H1 (cell line): ENCODE data around the gene LMOD2. TPM values are rescaled to one million over a fixed set of nuclear protein-coding genes. Genes with fewer than 3 reads are reported as not detected.

Experiments used
- CTCF ChIA-PET: fragments of 300-600 bp; sonication (Branson Sonifier 250); formaldehyde crosslinking; loops from one replicate; lab custom pipeline; 2021; ENCODE audit not compliant: partially characterized antibody; lab: Charles Lee
- POLR2A ChIA-PET: fragments of 300-600 bp; sonication (Branson Sonifier 250); formaldehyde crosslinking; loops from one replicate; lab custom pipeline; 2021; ENCODE audit warnings: inconsistent platforms; ENCODE audit not compliant: partially characterized antibody; lab: Charles Lee
- DNase-seq, 2 experiments: peaks; one replicate each; pipeline versions ENCODE4 v3.0.0 to v3.0.0-alpha.2; 2010 to 2022; ENCODE audit warnings: low spot score in 2 of 2, low read depth in 1 of 2, mixed read lengths in 1 of 2
- FAIRE-seq: peaks from 2 replicates; lab custom pipeline; 2011; peaks lifted over from hg19 to GRCh38; lab: Jason Lieb, UNC
- H2AFZ ChIP-seq: 2 replicates; pipeline ENCODE4 v1.8.1; 2012; ENCODE audit warnings: low read length, inconsistent platforms
- H2AK5ac ChIP-seq: 2 replicates; pipeline ENCODE4 v1.6.1; 2013; ENCODE audit warnings: low read depth, low read length
- H2BK120ac ChIP-seq: replicated peaks from 2 replicates; pipeline ENCODE3; 2013; ENCODE audit warnings: low read depth, low read length, inconsistent platforms
- H2BK12ac ChIP-seq: 2 replicates; pipeline ENCODE4 v1.6.1; 2013; ENCODE audit warnings: low read depth, low read length
- H2BK15ac ChIP-seq: 2 replicates; pipeline ENCODE4 v1.6.1; 2013; ENCODE audit warnings: low read length
- H2BK20ac ChIP-seq: 2 replicates; pipeline ENCODE4 v1.6.1; 2013; ENCODE audit warnings: low read length
- H2BK5ac ChIP-seq: 2 replicates; pipeline ENCODE4 v1.6.1; 2013; ENCODE audit warnings: low read depth, low read length
- H3K14ac ChIP-seq: 2 replicates; pipeline ENCODE4 v1.6.1; 2013; ENCODE audit warnings: inconsistent platforms; ENCODE audit not compliant: insufficient read length
- H3K18ac ChIP-seq: 2 replicates; pipeline ENCODE4 v1.6.1; 2013; ENCODE audit warnings: low read length; ENCODE audit errors: extremely low read depth
- H3K23ac ChIP-seq: 2 replicates; pipeline ENCODE4 v1.6.1; 2013; ENCODE audit warnings: inconsistent platforms; ENCODE audit not compliant: insufficient read length
- H3K23me2 ChIP-seq: 2 replicates; pipeline ENCODE4 v1.6.1; 2013; ENCODE audit warnings: low read depth, low read length
- H3K27ac ChIP-seq: 2 replicates; pipeline ENCODE4 v1.6.1; 2011; ENCODE audit warnings: low read depth, low read length, inconsistent platforms
- H3K27me3 ChIP-seq, 4 experiments: replicated peaks in 1 of 4; 1 replicate in 1 of 4; 2 replicates in 3 of 4; pipeline versions ENCODE4 v1.6.1 to v1.8.1; 2011 to 2013; ENCODE audit warnings: low read length in 3 of 4, mild to moderate bottlenecking in 3 of 4, inconsistent platforms in 2 of 4, mixed read lengths in 2 of 4, moderate library complexity in 1 of 4; ENCODE audit not compliant: control insufficient read depth in 3 of 4, insufficient read depth in 3 of 4; ENCODE audit errors: extremely low read depth in 1 of 4
- H3K36me3 ChIP-seq, 4 experiments: 2 replicates each; pipeline versions ENCODE4 v1.6.1 to v1.8.1; 2011 to 2013; ENCODE audit warnings: mild to moderate bottlenecking in 4 of 4, low read length in 3 of 4, moderate library complexity in 2 of 4, control low read depth in 1 of 4, inconsistent platforms in 1 of 4; ENCODE audit not compliant: insufficient read depth in 4 of 4, control insufficient read depth in 2 of 4
- H3K4ac ChIP-seq: replicated peaks from 2 replicates; pipeline ENCODE3; 2013; ENCODE audit warnings: low read length, low read depth, mixed read lengths, inconsistent platforms; ENCODE audit not compliant: insufficient read length
- H3K4me1 ChIP-seq, 4 experiments: replicated peaks in 1 of 4; 1 replicate in 1 of 4; 2 replicates in 3 of 4; pipeline versions ENCODE4 v1.6.1 to v1.8.1; 2011 to 2013; ENCODE audit warnings: low read length in 3 of 4, inconsistent platforms in 2 of 4, mixed read lengths in 1 of 4; ENCODE audit not compliant: insufficient read depth in 4 of 4, control insufficient read depth in 3 of 4
- H3K4me2 ChIP-seq, 2 experiments: 2 replicates each; pipeline versions ENCODE4 v1.6.1 to v1.8.1; 2011 to 2013; ENCODE audit warnings: low read depth in 2 of 2, low read length in 2 of 2, control low read depth in 1 of 2, inconsistent platforms in 1 of 2, mild to moderate bottlenecking in 1 of 2; ENCODE audit not compliant: insufficient read depth in 1 of 2
- H3K4me3 ChIP-seq, 4 experiments: fragments of 200-600, 300-600 bp in 1 of 4; sonication (generic), shearing (Covaris generic), sonication (Bioruptor Twin) in 1 of 4; 2 replicates each; pipeline versions ENCODE4 v1.5.1 to v1.8.1; 2011 to 2016; ENCODE audit warnings: low read length in 4 of 4, low read depth in 3 of 4, control low read depth in 2 of 4, inconsistent platforms in 2 of 4, mild to moderate bottlenecking in 2 of 4, mixed read lengths in 1 of 4, moderate library complexity in 1 of 4; ENCODE audit not compliant: insufficient read depth in 2 of 4; ENCODE audit errors: extremely low read depth in 1 of 4
- H3K56ac ChIP-seq: replicated peaks from 2 replicates; pipeline ENCODE3; 2013; ENCODE audit warnings: low read depth, mild to moderate bottlenecking, mixed read lengths, low read length, inconsistent platforms; ENCODE audit not compliant: insufficient read length
- H3K79me1 ChIP-seq: 2 replicates; pipeline ENCODE4 v1.6.1; 2013; ENCODE audit warnings: low read depth, low read length, control low read depth
- H3K79me2 ChIP-seq, 2 experiments: 2 replicates each; pipeline versions ENCODE4 v1.6.1 to v1.8.1; 2012 to 2013; ENCODE audit warnings: low read length in 2 of 2, mild to moderate bottlenecking in 2 of 2, inconsistent platforms in 1 of 2; ENCODE audit not compliant: insufficient read depth in 2 of 2, control insufficient read depth in 1 of 2
- H3K9ac ChIP-seq, 4 experiments: replicated peaks in 1 of 4; 1 replicate in 1 of 4; 2 replicates in 3 of 4; pipeline versions ENCODE4 v1.6.1 to v1.8.1; 2011 to 2013; ENCODE audit warnings: low read depth in 3 of 4, low read length in 3 of 4, control low read depth in 2 of 4, mild to moderate bottlenecking in 2 of 4, moderate library complexity in 2 of 4, inconsistent platforms in 1 of 4; ENCODE audit errors: extremely low read depth in 1 of 4
- H3K9me3 ChIP-seq, 2 experiments: 2 replicates each; pipeline versions ENCODE4 v1.6.1 to v1.8.1; 2012 to 2013; ENCODE audit warnings: mild to moderate bottlenecking in 2 of 2, moderate library complexity in 2 of 2, control low read depth in 1 of 2, inconsistent platforms in 1 of 2, low read depth in 1 of 2, low read length in 1 of 2, mixed read lengths in 1 of 2; ENCODE audit not compliant: insufficient read depth in 2 of 2
- H4K20me1 ChIP-seq, 2 experiments: replicated peaks in 1 of 2; 2 replicates each; pipeline versions ENCODE3 to v1.8.1; 2011 to 2013; ENCODE audit warnings: inconsistent platforms in 2 of 2, low read length in 2 of 2, mild to moderate bottlenecking in 1 of 2; ENCODE audit not compliant: insufficient read depth in 2 of 2, control insufficient read depth in 1 of 2
- H4K5ac ChIP-seq: 2 replicates; pipeline ENCODE4 v1.6.1; 2013; ENCODE audit warnings: low read length, low read depth, mixed read lengths, inconsistent platforms; ENCODE audit not compliant: insufficient read length
- H4K8ac ChIP-seq: 2 replicates; pipeline ENCODE4 v1.8.0; 2013; ENCODE audit warnings: mild to moderate bottlenecking, moderate library complexity, low read length, inconsistent platforms; ENCODE audit not compliant: insufficient read depth; ENCODE audit errors: extremely low read depth
- H4K91ac ChIP-seq: replicated peaks from 2 replicates; pipeline ENCODE3; 2013; ENCODE audit warnings: low read length, mixed read lengths, inconsistent platforms; ENCODE audit not compliant: insufficient read length
- CEBPB ChIP-seq: IDR thresholded peaks from 2 replicates; pipeline ENCODE4 v1.6.1; 2012; ENCODE audit warnings: low read depth, low read length
- CHD2 ChIP-seq: IDR thresholded peaks from 2 replicates; pipeline ENCODE4 v1.6.1; 2012; ENCODE audit warnings: low read length, improper control_type of control experiment
- EP300 ChIP-seq, 2 experiments: IDR thresholded peaks; 1 replicate in 1 of 2; 2 replicates in 1 of 2; pipeline ENCODE4 v1.6.1; 2011 to 2012; ENCODE audit warnings: low read depth in 2 of 2, low read length in 2 of 2, mild to moderate bottlenecking in 2 of 2, borderline replicate concordance in 1 of 2, inconsistent platforms in 1 of 2, moderate library complexity in 1 of 2
- FOSL1 ChIP-seq: IDR thresholded peaks from 2 replicates; pipeline ENCODE4 v1.6.1; 2011; ENCODE audit warnings: mild to moderate bottlenecking, low read depth, low read length, moderate library complexity; ENCODE audit not compliant: insufficient read depth
- GABPA ChIP-seq: IDR thresholded peaks from 2 replicates; pipeline ENCODE4 v1.6.1; 2011; ENCODE audit warnings: mild to moderate bottlenecking, low read length, moderate library complexity, borderline replicate concordance; ENCODE audit not compliant: insufficient read depth
- GTF2F1 ChIP-seq: IDR thresholded peaks from 2 replicates; pipeline ENCODE4 v1.6.1; 2012; ENCODE audit warnings: low read depth, low read length, improper control_type of control experiment, borderline replicate concordance
- JUN ChIP-seq: IDR thresholded peaks from 2 replicates; pipeline ENCODE4 v1.6.1; 2011; ENCODE audit warnings: low read depth, mild to moderate bottlenecking, improper control_type of control experiment, low read length
- NANOG ChIP-seq: IDR thresholded peaks from 2 replicates; pipeline ENCODE4 v1.6.1; 2011; ENCODE audit warnings: low read length, low read depth, mild to moderate bottlenecking, inconsistent platforms; ENCODE audit not compliant: insufficient read depth, poor library complexity, severe bottlenecking
- PHF8 ChIP-seq: fragments of 200-600 bp; sonication (generic); conservative IDR thresholded peaks from 2 replicates; pipeline ENCODE4 v1.7.1; 2012; ENCODE audit warnings: low read depth, mild to moderate bottlenecking, inconsistent platforms, low read length, moderate library complexity
- POU5F1 ChIP-seq: IDR thresholded peaks from 2 replicates; pipeline ENCODE4 v1.6.1; 2011; ENCODE audit warnings: low read depth, mild to moderate bottlenecking, low read length, moderate library complexity
- SAP30 ChIP-seq: fragments of 300-600 bp; sonication (generic); IDR thresholded peaks from 2 replicates; pipeline ENCODE4 v1.7.1; 2012; ENCODE audit warnings: low read length, moderate library complexity, mild to moderate bottlenecking, inconsistent platforms; ENCODE audit not compliant: insufficient read depth, insufficient replicate concordance
- SIN3A ChIP-seq, 2 experiments: IDR thresholded peaks in 1 of 2; conservative IDR thresholded peaks in 1 of 2; 2 replicates each; pipeline ENCODE4 v1.6.1; 2011 to 2012; ENCODE audit warnings: low read length in 2 of 2, improper control_type of control experiment in 1 of 2, low read depth in 1 of 2, mild to moderate bottlenecking in 1 of 2
- SP4 ChIP-seq: IDR thresholded peaks from 2 replicates; pipeline ENCODE4 v1.6.1; 2012; ENCODE audit warnings: low read length, inconsistent platforms
- YY1 ChIP-seq: IDR thresholded peaks from 2 replicates; pipeline ENCODE4 v1.6.1; 2011; ENCODE audit warnings: low read depth, mild to moderate bottlenecking, low read length
- WGBS, 2 experiments: shearing (Covaris generic) in 1 of 2; methylation state at CpG; one replicate each; pipeline versions ENCODE4 v1.1.6 to v1.1.7; 2013 to 2015; ENCODE audit warnings: low lambda C conversion rate in 2 of 2, mixed read lengths in 2 of 2, inconsistent platforms in 1 of 2, low coverage in 1 of 2, missing lambda C conversion rate in 1 of 2; ENCODE audit not compliant: insufficient replicate concordance in 2 of 2, insufficient coverage in 1 of 2, insufficient read length in 1 of 2; ENCODE audit errors: extremely low coverage in 1 of 2, missing lambda C conversion rate in 1 of 2; 5-methylcytosine and 5-hydroxymethylcytosine counted together
- polyA plus RNA-seq, 7 experiments: library from polyadenylated mRNA; depleted of rRNA in 3 of 7; stranded (reverse) in 5 of 7; unstranded in 2 of 7; fragments of >200 nt in 5 of 7; fragments of 200-250 nt in 2 of 7; gene quantifications; 1 replicate in 5 of 7; 2 replicates in 1 of 7; 4 replicates in 1 of 7; pipeline versions ENCODE4 v1.2.1 to v1.2.3, GENCODE V29; 2011 to 2013; ENCODE audit warnings: missing spikeins in 2 of 7, mixed read lengths in 2 of 7
- total RNA-seq: library from RNA; stranded (reverse); fragmentation: NEBNext Ultra II Directional; extraction: Animal tissue kit (Norgen Biotek cat#: 25700); gene quantifications from 2 replicates; pipeline ENCODE4 v1.2.1, GENCODE V29; 2021

The LMOD2 gene
- total and polyA plus RNA-seq, 2 of the 8 experiments (the other 6 are each of a cell fraction or from before 2014, with no cell fraction given), result 0.03 to 0.22 TPM

- H3K14ac ChIP-seq, result no peak overlapping the region
- POLR2A ChIA-PET, result interaction anchor here (1.6 to 1.7 kb wide), 2 partner anchors 12 to 17 kb away, joined by 4 to 6 read pairs; no protein-coding TSS in a partner anchor
- H3K18ac ChIP-seq, result no peak overlapping the region
- no peak overlapping the region for H4K5ac ChIP-seq
- H3K23ac ChIP-seq, result no peak overlapping the region
- CTCF ChIA-PET, result interaction anchor here (0.7 to 1.6 kb wide), 3 partner anchors 12 to 204 kb away, joined by 3 to 4 read pairs (median 3); no protein-coding TSS in a partner anchor
- FAIRE-seq, result no peak
- H2BK120ac ChIP-seq, result no peak overlapping the region
- no peak overlapping the region for H2BK12ac ChIP-seq
- no peak overlapping the region for H3K4ac ChIP-seq
- no peak overlapping the region for H3K4me2 ChIP-seq
- no peaks in the 10 kb centered on the region for H3K36me3 ChIP-seq
- H3K27me3 ChIP-seq, result no peaks in the 10 kb centered on the region
- no peaks in the 10 kb centered on the region for H3K79me2 ChIP-seq
- H3K56ac ChIP-seq, result no peak overlapping the region
- no peak overlapping the region for H2BK5ac ChIP-seq
- H2AK5ac ChIP-seq, result no peak overlapping the region
- no peak overlapping the region for H2BK15ac ChIP-seq
- H2BK20ac ChIP-seq, result no peak overlapping the region
- H3K9me3 ChIP-seq, result peaks cover 0 to 2% of the 10 kb centered on the region in 2 experiments; a peak in 1 of 4 replicates
- 93% methylated on average over 1 of the region's 1 CpG; no CpG with 5 or more reads in 1 of the 2 experiments for WGBS, 2 experiments
- no peaks in the 10 kb centered on the region for H3K23me2 ChIP-seq
- no peak overlapping the region for H3K9ac ChIP-seq
- no peaks in the 10 kb centered on the region for H3K79me1 ChIP-seq
- no peak overlapping the region for H3K4me3 ChIP-seq
- H4K91ac ChIP-seq, result no peak overlapping the region
- no peak for DNase-seq
- H4K8ac ChIP-seq, result no peak overlapping the region
- no peak overlapping the region for H3K27ac ChIP-seq
- TF ChIP-seq EP300 (IDR thresholded peaks at IDR 0.05; ENCODE audit: borderline replicate concordance in 1 of 2, low read depth in 2 of 2, low read length in 2 of 2) (no peak), CEBPB (no peak), CHD2 (no peak), SIN3A (conservative IDR thresholded peaks at IDR 0.05 in 1 of 2, IDR thresholded peaks at IDR 0.05 in 1 of 2; ENCODE audit: low read depth in 1 of 2, low read length in 2 of 2) (no peak), YY1 (no peak), PHF8 (no peak), GABPA (no peak), FOSL1 (no peak), POU5F1 (no peak), JUN (no peak), GTF2F1 (no peak), SP4 (no peak), NANOG (no peak), SAP30 (no peak)
- no peaks in the 10 kb centered on the region for H4K20me1 ChIP-seq
- peaks cover 0 to 2% (median 0%) of the 10 kb centered on the region in 4 experiments; a peak in 1 of 7 replicates for H3K4me1 ChIP-seq
- H2AFZ ChIP-seq, result no peak overlapping the region
Measured at GRCh38 chr7:123661765-123662164, 6.1 kb downstream of the LMOD2 start.
